OCI-LY1 (cell line): ENCODE data around the gene ADGB.

Source experiments
- H2AFZ ChIP-seq: fragments of 200-600 bp; sonication (generic), shearing (Covaris generic); 2 replicates; pipeline ENCODE4 v1.6.0; 2014; ENCODE audit warnings: antibody characterized with exemption, mild to moderate bottlenecking, low read length
- H3F3A ChIP-seq: fragments of 200-600 bp; sonication (generic), shearing (Covaris generic); 2 replicates; pipeline ENCODE4 v1.6.0; 2014; ENCODE audit warnings: mild to moderate bottlenecking, antibody characterized with exemption, low read length, moderate library complexity; ENCODE audit not compliant: insufficient read depth
- H3K27ac ChIP-seq: fragments of 200-600 bp; sonication (generic); 2 replicates; pipeline ENCODE4 v1.5.1; 2014; ENCODE audit warnings: low read length, mixed run types, mild to moderate bottlenecking, low read depth; ENCODE audit not compliant: poor library complexity, severe bottlenecking
- H3K27me3 ChIP-seq: fragments of 200-600 bp; sonication (generic); 2 replicates; pipeline ENCODE4 v1.6.0; 2014; ENCODE audit warnings: antibody characterized with exemption, mild to moderate bottlenecking, low read length, moderate library complexity; ENCODE audit not compliant: insufficient read depth
- H3K36me3 ChIP-seq: fragments of 200-600 bp; sonication (generic); 2 replicates; pipeline ENCODE4 v1.6.1; 2014; ENCODE audit warnings: mild to moderate bottlenecking, antibody characterized with exemption, low read length, moderate library complexity, mixed read lengths; ENCODE audit not compliant: insufficient read depth
- H3K4me1 ChIP-seq: fragments of 200-600 bp; sonication (generic); 2 replicates; pipeline ENCODE4 v1.5.1; 2014; ENCODE audit warnings: mild to moderate bottlenecking, low read length, moderate library complexity; ENCODE audit not compliant: insufficient read depth, severe bottlenecking
- H3K4me2 ChIP-seq: fragments of 200-600 bp; sonication (generic), shearing (Covaris generic); 2 replicates; pipeline ENCODE4 v1.6.1; 2014; ENCODE audit warnings: low read length
- H3K4me3 ChIP-seq: fragments of 200-600 bp; sonication (generic); 2 replicates; pipeline ENCODE4 v1.5.1; 2014; ENCODE audit warnings: low read length, low read depth, mild to moderate bottlenecking, mixed read lengths; ENCODE audit not compliant: poor library complexity, severe bottlenecking
- H3K79me2 ChIP-seq: fragments of 200-600 bp; shearing (Covaris generic); 2 replicates; pipeline ENCODE4 v1.6.1; 2016; ENCODE audit warnings: mixed run types, low read length, mixed read lengths; ENCODE audit not compliant: insufficient read depth
- H3K9ac ChIP-seq: fragments of 200-600 bp; sonication (generic), shearing (Covaris generic); 2 replicates; pipeline ENCODE4 v1.6.1; 2014; ENCODE audit warnings: mild to moderate bottlenecking, low read length, mixed read lengths
- H3K9me2 ChIP-seq: fragments of 200-600 bp; sonication (generic), shearing (Covaris generic); 2 replicates; pipeline ENCODE4 v1.6.1; 2014; ENCODE audit warnings: low read depth, mild to moderate bottlenecking, low read length, mixed read lengths
- H3K9me3 ChIP-seq: fragments of 200-600 bp; shearing (Covaris generic); 2 replicates; pipeline ENCODE4 v1.6.1; 2014; ENCODE audit warnings: low read length, mixed read lengths
- H4K20me1 ChIP-seq: fragments of 200-600 bp; sonication (generic), shearing (Covaris generic); 2 replicates; pipeline ENCODE4 v1.6.0; 2016; ENCODE audit warnings: mild to moderate bottlenecking, low read length; ENCODE audit not compliant: insufficient read depth
- EZH2 ChIP-seq: fragments of 200-600 bp; sonication (generic), shearing (Covaris generic); IDR thresholded peaks from 2 replicates; pipeline ENCODE4 v1.8.0; 2017; ENCODE audit warnings: borderline replicate concordance, mixed run types, mild to moderate bottlenecking, antibody characterized with exemption, low read length, moderate library complexity, mixed read lengths
- TF ChIP-seq, protein P1 (sequence below): fragments of 200-600 bp; sonication (generic), shearing (Covaris generic); IDR thresholded peaks from 2 replicates; pipeline ENCODE4 v1.5.1; 2017; ENCODE audit warnings: mild to moderate bottlenecking, antibody characterized with exemption, low read length, moderate library complexity, mixed read lengths

The ADGB gene

DNA sequence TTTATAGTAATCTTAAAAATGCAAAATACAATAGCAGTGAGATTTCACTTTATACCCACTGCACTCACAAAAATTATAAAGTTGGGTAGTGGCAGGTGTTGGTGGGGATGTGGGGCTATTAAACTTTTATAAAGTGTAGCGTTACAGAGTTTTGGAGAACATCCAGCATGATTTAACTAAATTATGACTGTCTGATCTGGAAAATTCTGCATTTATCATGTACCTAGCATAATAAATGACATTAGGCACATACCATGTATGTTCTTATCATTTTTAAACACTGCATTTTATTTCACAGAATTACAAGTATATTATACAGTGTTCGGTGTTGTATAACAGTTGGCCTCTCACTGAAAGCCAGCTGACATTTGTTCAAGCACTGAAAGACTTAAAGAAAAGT lies 169.9 kb downstream of the ADGB start:
- H3K27me3 ChIP-seq: no peaks in the 10 kb centered on the region
- H3K4me2 ChIP-seq: no peak overlapping the region
- no peaks in the 10 kb centered on the region for H3K9me3 ChIP-seq
- TF ChIP-seq, protein P1, sequence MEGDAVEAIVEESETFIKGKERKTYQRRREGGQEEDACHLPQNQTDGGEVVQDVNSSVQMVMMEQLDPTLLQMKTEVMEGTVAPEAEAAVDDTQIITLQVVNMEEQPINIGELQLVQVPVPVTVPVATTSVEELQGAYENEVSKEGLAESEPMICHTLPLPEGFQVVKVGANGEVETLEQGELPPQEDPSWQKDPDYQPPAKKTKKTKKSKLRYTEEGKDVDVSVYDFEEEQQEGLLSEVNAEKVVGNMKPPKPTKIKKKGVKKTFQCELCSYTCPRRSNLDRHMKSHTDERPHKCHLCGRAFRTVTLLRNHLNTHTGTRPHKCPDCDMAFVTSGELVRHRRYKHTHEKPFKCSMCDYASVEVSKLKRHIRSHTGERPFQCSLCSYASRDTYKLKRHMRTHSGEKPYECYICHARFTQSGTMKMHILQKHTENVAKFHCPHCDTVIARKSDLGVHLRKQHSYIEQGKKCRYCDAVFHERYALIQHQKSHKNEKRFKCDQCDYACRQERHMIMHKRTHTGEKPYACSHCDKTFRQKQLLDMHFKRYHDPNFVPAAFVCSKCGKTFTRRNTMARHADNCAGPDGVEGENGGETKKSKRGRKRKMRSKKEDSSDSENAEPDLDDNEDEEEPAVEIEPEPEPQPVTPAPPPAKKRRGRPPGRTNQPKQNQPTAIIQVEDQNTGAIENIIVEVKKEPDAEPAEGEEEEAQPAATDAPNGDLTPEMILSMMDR: no peak
- TF ChIP-seq EZH2: no peak
- H3K79me2 ChIP-seq: no peaks in the 10 kb centered on the region
- H3K9ac ChIP-seq: no peak overlapping the region
- no peak overlapping the region for H3K4me3 ChIP-seq
- no peaks in the 10 kb centered on the region for H3F3A ChIP-seq
- H3K4me1 ChIP-seq: no peaks in the 10 kb centered on the region
- no peaks in the 10 kb centered on the region for H3K9me2 ChIP-seq
- H2AFZ ChIP-seq: no peak overlapping the region
- H3K36me3 ChIP-seq: no peaks in the 10 kb centered on the region
- H4K20me1 ChIP-seq: no peaks in the 10 kb centered on the region
- H3K27ac ChIP-seq: no peak overlapping the region

- Histone ChIP-seq H3K27ac (no peak overlapping the region), H3K9ac (no peak overlapping the region), H3K4me2 (no peak overlapping the region), H3F3A (no peaks in the 10 kb centered on the region), H3K9me3 (no peaks in the 10 kb centered on the region), H3K9me2 (no peaks in the 10 kb centered on the region), H2AFZ (no peak overlapping the region), H3K4me1 (no peaks in the 10 kb centered on the region), H3K36me3 (no peaks in the 10 kb centered on the region), H3K79me2 (no peaks in the 10 kb centered on the region), H4K20me1 (no peaks in the 10 kb centered on the region), H3K4me3 (no peak overlapping the region), H3K27me3 (no peaks in the 10 kb centered on the region)
- TF ChIP-seq, protein P1: no peak
- no peak for TF ChIP-seq EZH2
Observed at GRCh38 chr6:146770275-146770964, 171.6 kb downstream of the ADGB start.

- H2AFZ ChIP-seq: no peak overlapping the region
- no peaks in the 10 kb centered on the region for H3K36me3 ChIP-seq
- no peak overlapping the region for H3K4me2 ChIP-seq
- TF ChIP-seq, protein P1: no peak
- no peak for TF ChIP-seq EZH2
- H3K9me2 ChIP-seq: no peaks in the 10 kb centered on the region
- H3K27me3 ChIP-seq: no peaks in the 10 kb centered on the region
- no peaks in the 10 kb centered on the region for H4K20me1 ChIP-seq
- H3K9ac ChIP-seq: no peak overlapping the region
- H3F3A ChIP-seq: no peaks in the 10 kb centered on the region
- no peaks in the 10 kb centered on the region for H3K79me2 ChIP-seq
- H3K27ac ChIP-seq: no peak overlapping the region
- H3K9me3 ChIP-seq: no peaks in the 10 kb centered on the region
- H3K4me3 ChIP-seq: no peak overlapping the region
- H3K4me1 ChIP-seq: no peaks in the 10 kb centered on the region
Observed at GRCh38 chr6:146770965-146771735, 172.4 kb downstream of the ADGB start.
